Upper lobe of left lung (tissue), 4 donors: ENCODE data around the gene ROR2.

ENCODE experiments used
- POLR2AphosphoS5 ChIP-seq, 2 donors: sonication (generic); formaldehyde crosslinking; IDR thresholded peaks; one replicate each; pipeline ENCODE4 v1.5.1; 2017; ENCODE audit warnings: antibody characterized with exemption in 2 of 2
- TF ChIP-seq, protein P1 (sequence below), 6 experiments: fragments of 450-650 bp in 4 of 6; fragments of 200-600 bp in 2 of 6; sonication (generic) in 2 of 6; IDR thresholded peaks; one replicate each; pipeline ENCODE4 v1.5.1; 2016 to 2019; ENCODE audit warnings: antibody characterized with exemption in 6 of 6

DNA sequence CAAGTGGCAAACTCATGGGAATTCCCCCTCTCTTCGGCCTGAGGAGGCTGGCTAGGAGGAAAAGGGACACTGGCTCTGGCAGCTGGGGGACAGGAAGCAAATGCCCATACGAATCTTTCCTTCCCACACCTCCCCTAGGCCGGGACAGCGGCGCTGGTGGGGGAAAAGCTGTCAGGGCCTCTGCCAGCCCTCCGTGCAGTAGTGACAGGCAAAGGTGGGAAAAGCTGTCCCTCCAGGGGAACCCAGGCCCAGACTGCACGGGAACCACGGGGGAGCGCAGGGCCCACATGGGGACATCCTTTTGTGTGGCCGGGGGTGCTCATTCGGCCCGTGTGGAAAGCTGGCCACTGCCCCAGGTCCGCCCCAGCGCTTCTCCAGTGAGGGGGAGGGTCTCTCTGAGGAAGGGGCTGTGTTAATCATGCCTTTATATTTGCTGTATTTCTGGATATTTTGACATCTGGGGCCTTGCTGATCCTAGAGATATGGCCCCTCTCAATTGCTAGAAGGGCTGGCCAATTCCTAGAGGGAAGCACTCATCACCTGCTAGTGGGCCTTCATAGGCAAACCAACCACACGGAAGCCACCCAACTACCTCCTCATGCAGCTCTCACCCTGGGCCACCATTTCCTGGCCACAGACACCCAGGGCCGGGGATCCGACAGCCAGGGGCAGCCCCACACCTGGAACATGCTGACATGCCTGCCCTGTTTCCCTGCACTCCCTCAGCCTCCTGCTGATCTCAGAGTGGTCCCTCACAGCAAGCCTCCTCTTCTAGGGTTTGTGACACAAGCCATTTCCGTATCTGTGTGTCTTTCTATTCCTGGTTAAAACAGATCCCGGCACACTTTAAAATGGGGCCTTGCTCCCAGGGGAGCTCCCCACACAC, 138.8 kb downstream of the ROR2 start:
- TF ChIP-seq POLR2AphosphoS5 (IDR thresholded peaks at IDR 0.05) = no peak
- TF ChIP-seq, protein P1, sequence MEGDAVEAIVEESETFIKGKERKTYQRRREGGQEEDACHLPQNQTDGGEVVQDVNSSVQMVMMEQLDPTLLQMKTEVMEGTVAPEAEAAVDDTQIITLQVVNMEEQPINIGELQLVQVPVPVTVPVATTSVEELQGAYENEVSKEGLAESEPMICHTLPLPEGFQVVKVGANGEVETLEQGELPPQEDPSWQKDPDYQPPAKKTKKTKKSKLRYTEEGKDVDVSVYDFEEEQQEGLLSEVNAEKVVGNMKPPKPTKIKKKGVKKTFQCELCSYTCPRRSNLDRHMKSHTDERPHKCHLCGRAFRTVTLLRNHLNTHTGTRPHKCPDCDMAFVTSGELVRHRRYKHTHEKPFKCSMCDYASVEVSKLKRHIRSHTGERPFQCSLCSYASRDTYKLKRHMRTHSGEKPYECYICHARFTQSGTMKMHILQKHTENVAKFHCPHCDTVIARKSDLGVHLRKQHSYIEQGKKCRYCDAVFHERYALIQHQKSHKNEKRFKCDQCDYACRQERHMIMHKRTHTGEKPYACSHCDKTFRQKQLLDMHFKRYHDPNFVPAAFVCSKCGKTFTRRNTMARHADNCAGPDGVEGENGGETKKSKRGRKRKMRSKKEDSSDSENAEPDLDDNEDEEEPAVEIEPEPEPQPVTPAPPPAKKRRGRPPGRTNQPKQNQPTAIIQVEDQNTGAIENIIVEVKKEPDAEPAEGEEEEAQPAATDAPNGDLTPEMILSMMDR (IDR thresholded peaks at IDR 0.05) = no peak
